SK-N-SH (cell line): ENCODE data around the gene CNTNAP2. TPM values are rescaled to one million over a fixed set of nuclear protein-coding genes. Genes with fewer than 3 reads are reported as not detected.

ENCODE experiments used
- CTCF ChIA-PET: fragments of 300-600, 350-600 bp; formaldehyde crosslinking; extraction: SDS; loops from one replicate; lab custom pipeline; 2021; lab: Yijun Ruan, JAX
- POLR2A ChIA-PET: fragments of 350-600 bp; sonication (Branson Sonifier 250); formaldehyde crosslinking; extraction: SDS; loops from one replicate; lab custom pipeline; 2020; ENCODE audit warnings: antibody characterized with exemption, inconsistent platforms; lab: Yijun Ruan, JAX
- DNase-seq: peaks from one replicate; pipeline ENCODE4 v3.0.0; 2012
- H2AFZ ChIP-seq: fragments of 200-600 bp; sonication (generic); 2 replicates; pipeline ENCODE4 v1.8.1; 2016; ENCODE audit warnings: antibody characterized with exemption, mild to moderate bottlenecking, low read depth
- H3F3A ChIP-seq: fragments of 200-600 bp; sonication (generic); replicated peaks from 2 replicates; pipeline ENCODE3; 2016; ENCODE audit warnings: antibody characterized with exemption, mild to moderate bottlenecking; ENCODE audit not compliant: insufficient read depth
- H3K27ac ChIP-seq, 2 experiments: fragments of 200-500 bp in 1 of 2; fragments of 200-600 bp in 1 of 2; sonication (Bioruptor generic) in 1 of 2; sonication (generic), shearing (Covaris generic) in 1 of 2; 2 replicates each; pipeline versions ENCODE4 v1.5.1 to v1.6.1; 2014 to 2016; ENCODE audit warnings: low read depth in 2 of 2, inconsistent platforms in 1 of 2, low read length in 1 of 2, mild to moderate bottlenecking in 1 of 2, mixed read lengths in 1 of 2
- H3K27me3 ChIP-seq: fragments of 200-600 bp; sonication (generic), shearing (Covaris generic); 2 replicates; pipeline ENCODE4 v1.6.1; 2016; ENCODE audit warnings: mixed run types; ENCODE audit not compliant: insufficient read depth
- H3K36me3 ChIP-seq, 2 experiments: fragments of 200-500 bp in 1 of 2; fragments of 200-600 bp in 1 of 2; sonication (Bioruptor generic) in 1 of 2; sonication (generic) in 1 of 2; replicated peaks in 1 of 2; 2 replicates each; pipeline versions ENCODE3 to v1.5.1; 2014 to 2016; ENCODE audit warnings: low read length in 1 of 2, mild to moderate bottlenecking in 1 of 2; ENCODE audit not compliant: insufficient read depth in 2 of 2, control insufficient read depth in 1 of 2
- H3K4me1 ChIP-seq, 2 experiments: fragments of 200-500 bp in 1 of 2; fragments of 200-600 bp in 1 of 2; sonication (Bioruptor generic) in 1 of 2; sonication (generic), shearing (Covaris generic) in 1 of 2; 2 replicates each; pipeline versions ENCODE4 v1.5.1 to v1.6.1; 2014 to 2016; ENCODE audit warnings: low read depth in 1 of 2, low read length in 1 of 2, mixed run types in 1 of 2; ENCODE audit not compliant: insufficient read depth in 2 of 2, control insufficient read depth in 1 of 2
- H3K4me2 ChIP-seq: fragments of 200-600 bp; sonication (generic), shearing (Covaris generic); 2 replicates; pipeline ENCODE4 v1.6.1; 2017; ENCODE audit warnings: mixed run types
- H3K4me3 ChIP-seq, 2 experiments: fragments of 200-500 bp in 1 of 2; fragments of 200-600 bp in 1 of 2; sonication (Bioruptor generic) in 1 of 2; sonication (generic), shearing (Covaris generic) in 1 of 2; 2 replicates each; pipeline versions ENCODE4 v1.5.1 to v1.8.1; 2014 to 2016; ENCODE audit warnings: low read depth in 2 of 2, inconsistent platforms in 1 of 2, low read length in 1 of 2, mild to moderate bottlenecking in 1 of 2, mixed read lengths in 1 of 2, moderate library complexity in 1 of 2
- H3K79me2 ChIP-seq: fragments of 200-600 bp; sonication (generic); 2 replicates; pipeline ENCODE4 v1.8.1; 2017; ENCODE audit warnings: mild to moderate bottlenecking; ENCODE audit not compliant: insufficient read depth
- H3K9ac ChIP-seq: fragments of 200-600 bp; sonication (generic); 2 replicates; pipeline ENCODE4 v1.6.1; 2017; ENCODE audit warnings: mixed run types
- H3K9me2 ChIP-seq: fragments of 200-600 bp; sonication (generic); 2 replicates; pipeline ENCODE4 v1.6.1; 2017; ENCODE audit warnings: mixed run types
- H3K9me3 ChIP-seq: fragments of 200-600 bp; sonication (generic); 2 replicates; pipeline ENCODE4 v1.6.1; 2017; ENCODE audit warnings: mixed run types, mild to moderate bottlenecking, moderate library complexity
- H4K20me1 ChIP-seq: fragments of 200-600 bp; sonication (generic); 2 replicates; pipeline ENCODE4 v1.6.1; 2017; ENCODE audit warnings: mild to moderate bottlenecking, mixed run types; ENCODE audit not compliant: insufficient read depth
- CHD2 ChIP-seq: fragments of 150-350 bp; IDR thresholded peaks from 2 replicates; pipeline ENCODE4 v1.6.1; 2018; ENCODE audit warnings: low read length; ENCODE audit not compliant: partially characterized antibody
- CTCF ChIP-seq: fragments of 200-600 bp; sonication (generic); IDR thresholded peaks from 2 replicates; pipeline ENCODE4 v1.6.1; 2017; ENCODE audit warnings: antibody characterized with exemption, mild to moderate bottlenecking, moderate library complexity
- ELF1 ChIP-seq: IDR thresholded peaks from 2 replicates; pipeline ENCODE4 v1.4.0; 2012
- EP300 ChIP-seq, 2 experiments: IDR thresholded peaks; 2 replicates each; pipeline versions ENCODE4 v1.4.0 to v1.6.1; 2012; ENCODE audit warnings: borderline replicate concordance in 1 of 2, low read depth in 1 of 2, low read length in 1 of 2
- GABPA ChIP-seq: IDR thresholded peaks from 2 replicates; pipeline ENCODE4 v1.4.0; 2012; ENCODE audit warnings: low read depth, mild to moderate bottlenecking
- PBX3 ChIP-seq: IDR thresholded peaks from 2 replicates; pipeline ENCODE4; 2012
- POLR2AphosphoS5 ChIP-seq: IDR thresholded peaks from 2 replicates; pipeline ENCODE4 v1.6.1; 2012; ENCODE audit warnings: low read depth, low read length
- RXRA ChIP-seq: IDR thresholded peaks from 2 replicates; pipeline ENCODE4 v1.4.0; 2012; ENCODE audit warnings: low read depth, mild to moderate bottlenecking, borderline replicate concordance
- SMC3 ChIP-seq: IDR thresholded peaks from 2 replicates; pipeline ENCODE4 v1.6.1; 2012; ENCODE audit warnings: low read depth, low read length, improper control_type of control experiment
- TAF1 ChIP-seq: IDR thresholded peaks from 2 replicates; pipeline ENCODE4 v1.6.1; 2012; ENCODE audit warnings: low read depth, mild to moderate bottlenecking, low read length, moderate library complexity, borderline replicate concordance
- TCF12 ChIP-seq: IDR thresholded peaks from 2 replicates; pipeline ENCODE4 v1.4.0; 2012
- WGBS: methylation state at CpG from one replicate; pipeline ENCODE4 v1.1.6; 2017; ENCODE audit warnings: low lambda C conversion rate; 5-methylcytosine and 5-hydroxymethylcytosine counted together
- polyA plus RNA-seq, 3 experiments: library from polyadenylated mRNA; depleted of rRNA; stranded (reverse); fragments of >200 nt; gene quantifications; 2 replicates each; pipeline ENCODE4 v1.2.3, GENCODE V29; 2012
- TF ChIP-seq, protein P1 (sequence below): fragments of 150-350 bp; IDR thresholded peaks from 2 replicates; pipeline ENCODE4 v1.6.1; 2016; ENCODE audit warnings: mild to moderate bottlenecking, low read depth, low read length
- TF ChIP-seq, protein P2 (sequence below): fragments of 150-350 bp; IDR thresholded peaks from 2 replicates; pipeline ENCODE4 v1.6.1; 2017; ENCODE audit warnings: antibody characterized with exemption, low read length, low read depth, borderline replicate concordance

The CNTNAP2 gene
- polyA plus RNA-seq, 1 of the 3 experiments (the other 2 are of a cell fraction) = 3.4 TPM

- Histone ChIP-seq H3K79me2 (no peaks in the 10 kb centered on the region), H4K20me1 (no peaks in the 10 kb centered on the region), H3F3A (no peaks in the 10 kb centered on the region), H3K4me1 (no peaks in the 10 kb centered on the region; a peak in 1 of 4 replicates), H3K4me3 (no peak overlapping the region), H3K36me3 (no peaks in the 10 kb centered on the region), H3K9me2 (no peaks in the 10 kb centered on the region), H3K4me2 (no peak overlapping the region), H3K27me3 (no peaks in the 10 kb centered on the region), H3K9ac (no peak overlapping the region), H2AFZ (no peak overlapping the region), H3K27ac (no peak overlapping the region), H3K9me3 (no peaks in the 10 kb centered on the region)
- ChIA-PET CTCF (interaction anchor here (1.7 kb wide), 1 partner anchor 12 kb away, joined by 4 read pairs; no protein-coding TSS in a partner anchor), POLR2A (no interaction called here)
- TF ChIP-seq TCF12 (no peak), POLR2AphosphoS5 (no peak), EP300 (IDR thresholded peaks at IDR 0.05; ENCODE audit: borderline replicate concordance in 1 of 2, low read depth in 1 of 2, low read length in 1 of 2) (no peak), CHD2 (no peak), CTCF (no peak), PBX3 (no peak), RXRA (no peak), GABPA (no peak), TAF1 (no peak), ELF1 (no peak)
- TF ChIP-seq, protein P1, sequence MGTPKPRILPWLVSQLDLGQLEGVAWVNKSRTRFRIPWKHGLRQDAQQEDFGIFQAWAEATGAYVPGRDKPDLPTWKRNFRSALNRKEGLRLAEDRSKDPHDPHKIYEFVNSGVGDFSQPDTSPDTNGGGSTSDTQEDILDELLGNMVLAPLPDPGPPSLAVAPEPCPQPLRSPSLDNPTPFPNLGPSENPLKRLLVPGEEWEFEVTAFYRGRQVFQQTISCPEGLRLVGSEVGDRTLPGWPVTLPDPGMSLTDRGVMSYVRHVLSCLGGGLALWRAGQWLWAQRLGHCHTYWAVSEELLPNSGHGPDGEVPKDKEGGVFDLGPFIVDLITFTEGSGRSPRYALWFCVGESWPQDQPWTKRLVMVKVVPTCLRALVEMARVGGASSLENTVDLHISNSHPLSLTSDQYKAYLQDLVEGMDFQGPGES = no peak
- TF ChIP-seq, protein P2, sequence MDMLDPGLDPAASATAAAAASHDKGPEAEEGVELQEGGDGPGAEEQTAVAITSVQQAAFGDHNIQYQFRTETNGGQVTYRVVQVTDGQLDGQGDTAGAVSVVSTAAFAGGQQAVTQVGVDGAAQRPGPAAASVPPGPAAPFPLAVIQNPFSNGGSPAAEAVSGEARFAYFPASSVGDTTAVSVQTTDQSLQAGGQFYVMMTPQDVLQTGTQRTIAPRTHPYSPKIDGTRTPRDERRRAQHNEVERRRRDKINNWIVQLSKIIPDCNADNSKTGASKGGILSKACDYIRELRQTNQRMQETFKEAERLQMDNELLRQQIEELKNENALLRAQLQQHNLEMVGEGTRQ = no peak
- no peak for DNase-seq
- WGBS = 49% methylated on average over 7 of the region's 8 CpGs
Measured at GRCh38 chr7:148174376-148174775, 2057.8 kb downstream of the CNTNAP2 start.

DNA sequence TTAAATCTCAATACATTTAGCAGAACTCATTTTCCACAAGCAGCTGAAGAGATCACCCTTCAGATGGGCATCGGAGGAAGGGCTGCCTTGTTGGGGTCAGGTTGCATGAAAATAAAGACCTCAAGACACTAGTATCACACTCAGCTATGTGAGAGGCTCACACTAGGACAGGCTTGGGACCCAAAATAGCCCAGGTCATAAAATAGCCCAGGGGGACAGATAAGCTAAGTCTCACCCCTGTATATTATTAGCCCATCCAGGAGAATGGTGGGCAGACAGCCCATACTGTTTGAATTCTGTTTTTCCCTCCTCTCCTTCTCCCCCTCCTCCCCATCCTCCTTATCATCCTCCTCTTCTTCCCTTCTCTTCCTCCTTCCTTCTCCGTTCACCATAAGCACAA is 2058.9 kb downstream of the CNTNAP2 start:
- Histone ChIP-seq H3K4me3 (no peak overlapping the region), H3K9ac (no peak overlapping the region), H3F3A (no peaks in the 10 kb centered on the region), H3K79me2 (no peaks in the 10 kb centered on the region), H3K4me1 (no peaks in the 10 kb centered on the region; a peak in 1 of 4 replicates), H3K36me3 (no peaks in the 10 kb centered on the region), H2AFZ (no peak overlapping the region), H3K9me3 (no peaks in the 10 kb centered on the region), H4K20me1 (no peaks in the 10 kb centered on the region), H3K27me3 (no peaks in the 10 kb centered on the region), H3K27ac (no peak overlapping the region), H3K9me2 (no peaks in the 10 kb centered on the region), H3K4me2 (no peak overlapping the region)
- TF ChIP-seq SMC3 (no peak), EP300 (IDR thresholded peaks at IDR 0.05; ENCODE audit: borderline replicate concordance in 1 of 2, low read depth in 1 of 2, low read length in 1 of 2) (no peak)
- POLR2A ChIA-PET = no interaction called here
- DNase-seq = no peak
- CTCF ChIA-PET = interaction anchor here (1.7 kb wide), 1 partner anchor 11 kb away, joined by 4 read pairs; no protein-coding TSS in a partner anchor
- 50% methylated on average over 2 of the region's 2 CpGs for WGBS
